HG02759 (cell line): ENCODE measurements around the gene SOHLH2.

Experiments used
- ATAC-seq: cut with Tn5 transposase; IDR thresholded peaks from one replicate; pipeline ENCODE4 v1.9.1; 2021; ENCODE audit warnings: mild to moderate bottlenecking, moderate library complexity; ENCODE audit not compliant: unreplicated experiment

SOHLH2 gene

GRCh38 chr13:36188441-36188840 lies 25.9 kb downstream of the SOHLH2 start:
- no peak for ATAC-seq

DNA sequence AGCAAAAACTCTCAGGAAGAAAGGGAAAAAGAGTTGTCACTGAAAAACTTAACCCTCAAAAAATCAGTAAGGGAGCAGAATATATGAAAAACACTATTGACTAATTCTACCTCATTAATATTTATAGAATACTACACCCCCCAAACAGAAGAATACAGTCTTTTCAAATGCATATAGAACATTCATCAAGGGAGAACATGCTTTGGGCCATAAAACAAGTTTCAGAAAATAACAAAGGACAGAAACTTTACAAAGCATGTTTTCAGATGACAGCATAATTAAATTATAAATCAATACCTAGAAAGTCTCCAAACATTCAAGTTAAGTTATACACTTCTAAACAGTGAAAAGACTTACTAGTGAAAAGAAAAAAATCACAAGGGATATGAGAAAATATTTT lies 30.5 kb downstream of the SOHLH2 start:
- ATAC-seq: no peak

- ATAC-seq: no peak
Measured at GRCh38 chr13:36175621-36176020, 38.7 kb downstream of the SOHLH2 start.

- ATAC-seq: no peak
Measured at GRCh38 chr13:36174923-36175322, 39.4 kb downstream of the SOHLH2 start.

- no peak for ATAC-seq
Measured at GRCh38 chr13:36173571-36174322, 40.6 kb downstream of the SOHLH2 start.

- no peak for ATAC-seq
Measured at GRCh38 chr13:36166046-36166445, 48.3 kb downstream of the SOHLH2 start.

- ATAC-seq: no peak
Measured at GRCh38 chr13:36163809-36164308, 50.5 kb downstream of the SOHLH2 start.

GRCh38 chr13:36163286-36163685 lies 51.1 kb downstream of the SOHLH2 start:
- no peak for ATAC-seq

DNA sequence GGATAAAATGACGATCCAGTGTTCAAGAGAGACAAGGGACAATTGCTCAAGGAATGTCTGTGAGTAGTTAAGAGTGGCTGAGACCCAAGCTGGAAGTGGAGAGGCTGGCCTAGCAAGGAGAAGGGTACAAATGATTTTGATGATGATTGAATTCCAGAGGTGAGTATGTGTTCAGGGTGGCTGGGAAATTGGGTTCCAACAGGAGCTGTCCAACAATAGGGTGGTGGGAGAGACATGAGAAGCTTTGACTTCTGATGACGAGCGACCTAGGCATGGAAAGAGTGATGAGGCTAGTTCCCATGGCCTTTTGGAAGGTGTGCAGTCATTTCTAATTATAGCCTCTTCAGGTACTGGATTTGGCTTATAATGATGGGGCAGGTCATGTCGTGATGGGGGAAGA lies 54.1 kb downstream of the SOHLH2 start:
- ATAC-seq: no peak

GRCh38 chr13:36158611-36159010 lies 55.7 kb downstream of the SOHLH2 start:
- ATAC-seq: no peak

DNA sequence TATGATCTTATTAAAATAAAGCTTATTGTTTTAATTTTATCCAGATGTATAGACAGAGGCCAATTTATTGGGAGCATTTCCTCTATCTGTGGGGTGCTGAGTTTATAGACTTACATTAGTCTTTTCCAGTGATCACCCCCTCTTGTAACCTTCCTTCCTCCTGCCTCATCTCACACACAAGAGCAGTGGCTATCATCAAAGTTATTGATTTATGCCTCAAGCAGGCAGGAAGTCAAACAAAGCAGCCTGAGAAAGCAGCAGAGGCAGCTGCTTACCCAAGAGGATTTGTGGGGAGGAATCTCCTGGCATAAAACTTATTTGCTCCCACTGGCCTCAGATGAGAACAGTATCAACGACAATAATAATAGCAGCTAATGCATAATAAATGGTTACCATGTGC lies 56.9 kb downstream of the SOHLH2 start:
- no peak for ATAC-seq

DNA sequence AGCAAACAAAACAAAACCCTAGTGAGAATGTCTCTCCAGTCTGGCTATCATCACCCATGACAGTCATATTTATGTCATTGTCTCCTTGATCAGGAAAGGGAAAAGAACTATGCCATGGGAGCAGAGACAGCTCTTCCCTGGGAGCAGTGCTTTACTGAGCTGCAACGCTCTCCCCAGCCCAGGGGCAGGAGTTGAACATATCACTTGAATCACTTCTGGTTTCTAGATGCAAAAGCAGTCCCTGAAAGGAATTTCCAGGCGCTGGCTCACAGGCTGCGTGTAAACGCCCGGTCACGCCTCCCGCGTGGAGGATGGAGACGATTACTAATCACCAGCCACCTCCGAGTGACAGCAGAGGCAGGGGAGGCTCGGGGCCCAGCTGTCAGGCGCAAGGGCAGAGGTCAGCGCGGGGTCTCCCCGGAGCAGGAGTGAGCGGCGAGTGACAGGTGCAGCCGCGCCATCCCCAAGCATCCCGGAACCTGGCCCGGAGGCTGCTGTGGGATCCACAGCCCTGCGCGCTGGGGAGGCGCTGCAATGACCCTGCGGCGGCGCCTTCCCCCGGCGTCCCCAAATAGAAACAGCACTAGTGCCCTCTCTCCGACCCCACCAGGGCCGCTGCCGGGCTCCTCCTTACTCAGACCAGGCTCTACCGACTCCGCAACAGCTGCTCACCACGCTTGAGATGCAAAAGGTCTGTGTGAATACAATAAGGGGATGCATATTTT lies 59.6 kb downstream of the SOHLH2 start:
- no peak for ATAC-seq

DNA sequence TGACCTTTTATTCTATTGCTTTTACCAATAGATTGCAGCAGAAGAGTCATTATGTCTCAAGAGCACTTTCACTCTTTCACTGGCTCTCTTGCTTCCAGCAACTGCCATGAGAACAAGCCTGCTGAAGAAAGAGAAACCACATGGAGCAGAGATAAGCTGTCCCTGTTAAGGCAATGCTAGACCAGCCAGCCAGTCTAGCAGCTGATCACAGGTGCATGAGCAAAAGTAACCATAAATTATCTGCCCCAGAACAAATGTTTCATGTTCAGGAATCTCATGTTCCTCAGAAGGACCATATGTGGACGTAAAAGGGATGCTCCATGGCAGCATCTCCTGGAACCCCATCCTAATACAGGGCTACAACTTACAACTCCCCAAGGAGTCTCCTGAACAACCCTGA lies 62.8 kb downstream of the SOHLH2 start:
- ATAC-seq: no peak

DNA sequence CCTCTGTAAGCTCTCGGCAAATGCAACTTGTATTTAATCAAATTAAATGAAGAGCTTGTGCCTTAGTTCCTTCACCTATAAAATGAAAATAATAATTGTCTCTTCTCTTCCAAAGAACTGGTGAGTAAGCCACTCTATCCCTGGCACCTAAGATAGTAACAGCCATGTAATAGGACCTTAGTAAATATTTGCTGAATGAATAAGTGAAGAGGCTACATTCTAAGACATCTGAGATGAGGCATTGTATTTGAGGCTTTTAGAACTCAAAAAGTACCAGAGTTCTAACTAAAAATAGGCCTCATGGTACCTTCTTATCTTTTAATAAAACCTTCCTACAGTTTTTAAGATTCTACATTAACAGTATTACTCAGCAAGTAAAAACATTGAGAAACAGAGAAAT lies 65.9 kb downstream of the SOHLH2 start:
- ATAC-seq: no peak

DNA sequence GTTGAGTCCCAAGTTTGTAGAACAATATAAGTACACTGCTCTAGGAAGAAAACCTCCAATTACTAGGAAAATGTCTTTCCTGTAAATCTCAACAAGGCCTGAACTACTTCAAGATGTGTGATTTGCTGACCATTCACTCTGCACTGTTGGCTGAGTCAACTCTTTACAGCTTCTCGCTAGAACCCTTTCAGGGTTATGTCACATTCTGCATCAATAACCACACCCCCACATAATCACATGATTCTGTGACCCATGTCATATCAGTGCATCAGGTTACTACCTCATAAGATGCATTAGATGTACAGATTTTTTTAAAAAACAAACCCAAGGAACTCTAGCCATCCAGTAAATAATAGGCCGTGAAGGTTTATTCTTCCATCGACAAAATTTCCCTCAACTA lies 67.0 kb downstream of the SOHLH2 start:
- no peak for ATAC-seq

- ATAC-seq: no peak
Measured at GRCh38 chr13:36146511-36147269, 67.7 kb downstream of the SOHLH2 start.

DNA sequence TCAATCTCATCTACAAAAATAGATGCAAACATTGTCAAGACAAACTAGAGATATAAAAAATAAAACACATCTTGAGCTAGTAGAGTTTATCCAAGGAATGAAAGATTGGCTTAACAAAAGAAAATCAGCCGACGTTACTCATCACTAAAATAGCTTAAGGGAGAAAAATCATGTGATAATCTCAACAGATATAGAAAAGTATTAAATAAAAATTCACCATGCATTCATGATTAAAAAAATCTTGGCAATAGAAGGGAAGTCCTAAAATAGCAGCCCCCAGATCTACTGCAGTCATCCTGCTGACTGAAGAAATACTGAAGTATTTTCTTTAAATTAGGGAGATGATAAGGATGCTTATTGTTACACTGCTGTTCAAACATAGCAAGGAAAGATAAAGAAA lies 70.6 kb downstream of the SOHLH2 start:
- ATAC-seq: no peak

- ATAC-seq: no peak
Measured at GRCh38 chr13:36142735-36143134, 71.6 kb downstream of the SOHLH2 start.

GRCh38 chr13:36135876-36136275 lies 78.5 kb downstream of the SOHLH2 start:
- no peak for ATAC-seq

DNA sequence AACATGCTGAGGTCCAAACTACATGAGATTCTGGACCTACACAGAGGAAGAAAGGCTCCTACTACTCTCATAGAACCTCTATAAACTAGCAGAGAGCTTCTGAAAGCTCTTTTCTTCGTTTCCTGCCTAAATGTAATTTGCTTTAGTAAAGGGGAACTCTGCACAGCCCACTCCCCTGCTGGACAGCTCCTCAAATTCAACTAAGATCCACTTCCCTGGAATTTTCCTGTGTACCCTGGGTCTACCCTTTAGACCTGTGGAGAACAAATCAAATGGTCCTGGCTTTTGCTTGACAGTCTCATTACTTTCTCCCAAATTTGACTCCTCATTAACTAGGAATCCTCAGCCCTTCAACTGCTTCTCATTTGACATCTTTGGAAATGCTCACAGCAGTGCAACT lies 79.7 kb downstream of the SOHLH2 start:
- ATAC-seq: no peak

DNA sequence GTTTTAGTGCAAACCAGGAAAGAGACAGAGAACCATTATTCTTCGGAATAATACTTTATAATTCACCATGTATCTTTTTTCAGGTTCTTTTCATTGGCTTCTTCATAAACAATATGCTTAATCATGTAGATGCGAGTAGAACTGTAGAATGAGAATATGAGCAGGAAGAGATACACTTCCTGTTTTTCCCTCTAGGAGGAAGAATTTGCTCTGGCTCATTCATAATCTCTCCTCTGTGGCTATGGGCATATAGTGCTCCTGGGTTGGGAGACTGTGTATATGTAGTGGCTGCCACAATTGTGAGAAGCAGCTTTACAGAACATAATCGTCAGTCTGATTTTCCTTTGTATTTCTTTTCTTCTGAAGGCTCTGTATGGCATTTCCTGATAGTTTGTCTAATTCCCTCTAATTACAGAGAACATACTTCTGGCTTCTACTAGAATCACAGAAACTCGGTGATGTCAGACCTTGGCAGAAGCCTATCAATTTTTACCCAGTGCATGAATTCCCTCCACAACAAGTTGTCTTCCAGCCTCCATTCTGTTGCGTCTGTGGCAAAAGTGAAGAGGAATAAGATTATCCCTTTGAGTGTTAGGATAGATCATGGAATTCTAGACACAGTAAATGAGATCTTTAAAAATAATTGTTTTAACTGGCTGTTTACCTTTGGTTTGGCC lies 80.3 kb downstream of the SOHLH2 start:
- ATAC-seq: no peak
